Panc1 (cell line): ENCODE data around the gene L2HGDH. TPM values are rescaled to one million over a fixed set of nuclear protein-coding genes. Genes with fewer than 3 reads are reported as not detected.

Source experiments
- ATAC-seq: fragments of 200-7000 bp; cut with Tn5 transposase; 2 replicates; pipeline ENCODE4 v1.9.1; 2020; ENCODE audit warnings: mild to moderate bottlenecking, moderate library complexity
- BruUV-seq: library from RNA; stranded (reverse); fragments of 400-500 nt; replicated peaks from 2 replicates; lab custom pipeline; 2021; lab: Mats Ljungman, UMichigan
- CTCF ChIA-PET: fragments of 300-600 bp; sonication (Branson Sonifier 250); formaldehyde crosslinking; loops from one replicate; lab custom pipeline; 2022; ENCODE audit warnings: antibody characterized with exemption; lab: Charles Lee
- POLR2A ChIA-PET: fragments of 300-600 bp; sonication (Branson Sonifier 250); formaldehyde crosslinking; loops from one replicate; lab custom pipeline; 2022; ENCODE audit warnings: antibody characterized with exemption; lab: Charles Lee
- DNase-seq: peaks from one replicate; pipeline ENCODE4 v3.0.0-alpha.2; 2010; ENCODE audit warnings: low read depth, low spot score
- H3K27ac ChIP-seq: 2 replicates; pipeline ENCODE4 v1.5.1; 2011; ENCODE audit warnings: mild to moderate bottlenecking, low read length, inconsistent platforms
- H3K27me3 ChIP-seq: fragments of 200-500 bp; sonication (Bioruptor generic); 2 replicates; pipeline ENCODE4 v1.6.0; 2014; ENCODE audit warnings: low read length, inconsistent platforms; ENCODE audit not compliant: control insufficient read depth, insufficient read depth
- H3K36me3 ChIP-seq: fragments of 200-500 bp; sonication (Bioruptor generic); 2 replicates; pipeline ENCODE4 v1.5.1; 2014; ENCODE audit warnings: inconsistent platforms, mild to moderate bottlenecking, low read length, moderate library complexity; ENCODE audit not compliant: control insufficient read depth, insufficient read depth
- H3K4me1 ChIP-seq: 2 replicates; pipeline ENCODE4 v1.5.1; 2011; ENCODE audit warnings: inconsistent platforms, mild to moderate bottlenecking, low read length, moderate library complexity; ENCODE audit not compliant: control insufficient read depth, insufficient read depth
- H3K4me3 ChIP-seq, 2 experiments: 2 replicates each; pipeline ENCODE4 v1.5.1; 2011 to 2012; ENCODE audit warnings: low read depth in 2 of 2, low read length in 2 of 2, mild to moderate bottlenecking in 2 of 2, inconsistent platforms in 1 of 2, moderate library complexity in 1 of 2
- H3K9me3 ChIP-seq: fragments of 200-500 bp; sonication (Bioruptor generic); 2 replicates; pipeline ENCODE4 v1.5.1; 2014; ENCODE audit warnings: low read depth, mild to moderate bottlenecking, inconsistent platforms, low read length, moderate library complexity; ENCODE audit not compliant: control insufficient read depth, insufficient read depth
- CTCF ChIP-seq: fragments of 450-650 bp; IDR thresholded peaks from 2 replicates; pipeline ENCODE4 v1.5.1; 2017; ENCODE audit warnings: mild to moderate bottlenecking
- POLR2AphosphoS5 ChIP-seq: IDR thresholded peaks from 2 replicates; pipeline ENCODE4 v1.6.1; 2012; ENCODE audit warnings: mild to moderate bottlenecking, low read depth, low read length, moderate library complexity
- REST ChIP-seq, 2 experiments: IDR thresholded peaks; 2 replicates each; pipeline ENCODE4 v1.6.1; 2011 to 2012; ENCODE audit warnings: low read depth in 2 of 2, control low read depth in 1 of 2, low read length in 1 of 2, mild to moderate bottlenecking in 1 of 2, moderate library complexity in 1 of 2; ENCODE audit not compliant: insufficient read depth in 1 of 2
- SIN3A ChIP-seq: IDR thresholded peaks from 2 replicates; pipeline ENCODE4 v1.6.1; 2012; ENCODE audit warnings: low read depth, mild to moderate bottlenecking, low read length, moderate library complexity, borderline replicate concordance; ENCODE audit not compliant: insufficient read depth
- TCF7L2 ChIP-seq: IDR thresholded peaks from 2 replicates; pipeline ENCODE4 v1.6.1; 2011; ENCODE audit warnings: mild to moderate bottlenecking, low read depth, low read length, inconsistent platforms
- in situ Hi-C: cut with HindIII; loops from 2 replicates; pipeline ENCODE4 v1.10.0; 2016; ENCODE audit warnings: low sequenced_read_pairs, low pct_unique_long_range_greater_than_20kb
- intact Hi-C: fragments of 100-400 bp; cut with micrococcal nuclease; formaldehyde crosslinking; loops from one replicate; pipeline ENCODE4 v1.10.0; 2022; ENCODE audit not compliant: unreplicated experiment
- microRNA-seq: library from miRNA; unstranded; fragments of <30 nt; microRNA quantifications from one replicate; pipeline ENCODE4 v1.1.0, GENCODE V29; 2020; ENCODE audit not compliant: unreplicated experiment
- total RNA-seq: library from RNA; stranded (reverse); gene quantifications from one replicate; pipeline ENCODE4 v1.2.1, GENCODE V29; 2021; ENCODE audit not compliant: unreplicated experiment

L2HGDH gene
- total RNA-seq, 1 experiment from 2014 or later: 15.0 TPM

- TF ChIP-seq TCF7L2 (no peak), SIN3A (no peak), CTCF (no peak), POLR2AphosphoS5 (no peak), REST (IDR thresholded peaks at IDR 0.05; ENCODE audit: insufficient read depth in 1 of 2, low read depth in 2 of 2, low read length in 1 of 2) (no peak)
- H3K27me3 ChIP-seq: no peaks in the 10 kb centered on the region
- no peak overlapping the region for H3K4me3 ChIP-seq
- intact Hi-C loops (no loop called here), in situ Hi-C loops (no loop called here)
- H3K4me1 ChIP-seq: no peaks in the 10 kb centered on the region
- ATAC-seq: no peak
- POLR2A ChIA-PET: no interaction called here
- DNase-seq: no peak
- BruUV-seq: no TSS peak
- H3K9me3 ChIP-seq: no peaks in the 10 kb centered on the region
- H3K36me3 ChIP-seq: no peaks in the 10 kb centered on the region
- CTCF ChIA-PET: no interaction called here
- H3K27ac ChIP-seq: no peak overlapping the region
Measured at GRCh38 chr14:50191499-50191898, 120.5 kb downstream of the L2HGDH start.

Small RNA genes within 50 kb of the gene (microRNA-seq; reads per million reads assigned to microRNA genes)
- gene MIR4504: not detected

Other genes with a start within 250 kb of the L2HGDH start
- gene VCPKMT, start 195.7 kb downstream of the L2HGDH start, total RNA-seq: 6.1 TPM
- 21.2 TPM for gene SOS2, start 80.7 kb downstream of the L2HGDH start, total RNA-seq
- gene DMAC2L, start 95 bp upstream of the L2HGDH start, total RNA-seq: 14.0 TPM
- 5.8 TPM for gene CDKL1, start 84.7 kb upstream of the L2HGDH start, total RNA-seq
- 33.1 TPM for gene MAP4K5, start 220.3 kb upstream of the L2HGDH start, total RNA-seq
- 1.5 TPM for gene ATL1, start 247.9 kb upstream of the L2HGDH start, total RNA-seq